Measurements from ENCODE around the gene STAG1.
A peak's percentile ranks its signal among the peaks of the same experiment; 100 is the strongest.
"Not testable (repeated sequence)": the region's sequence is repeated elsewhere in the genome, so short reads cannot be mapped to it uniquely, and the experiment has no call there.

STAG1 gene

GRCh38 chr3:136642711-136643110 is 109.5 kb downstream of the STAG1 start:
- no peak for DNase-seq

GRCh38 chr3:136639069-136639468 is 113.1 kb downstream of the STAG1 start:
- DNase-seq, result no peak

DNA sequence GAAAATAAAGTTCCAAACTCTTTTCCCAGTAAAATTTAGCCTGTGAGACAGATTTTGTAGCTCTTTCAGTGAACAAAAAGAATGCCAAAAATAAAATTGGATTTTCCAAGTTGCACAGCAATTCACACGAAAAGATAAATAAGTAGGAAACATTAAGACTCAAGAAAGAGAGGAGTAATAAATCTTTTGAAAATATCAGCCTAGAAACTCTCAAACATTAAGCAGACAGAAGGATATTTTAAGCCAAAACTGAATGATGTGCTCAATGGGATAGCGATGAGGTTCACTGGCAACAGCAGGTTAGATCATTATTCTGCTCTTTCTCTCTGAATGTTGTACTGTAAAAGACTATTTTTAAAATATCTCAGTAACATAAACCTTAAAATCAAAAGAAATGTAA is 115.0 kb downstream of the STAG1 start:
- DNase-seq, result no peak

GRCh38 chr3:136634821-136635220 is 117.4 kb downstream of the STAG1 start:
- DNase-seq, result no peak

GRCh38 chr3:136632625-136633081 is 119.5 kb downstream of the STAG1 start:
- no peak for DNase-seq

DNA sequence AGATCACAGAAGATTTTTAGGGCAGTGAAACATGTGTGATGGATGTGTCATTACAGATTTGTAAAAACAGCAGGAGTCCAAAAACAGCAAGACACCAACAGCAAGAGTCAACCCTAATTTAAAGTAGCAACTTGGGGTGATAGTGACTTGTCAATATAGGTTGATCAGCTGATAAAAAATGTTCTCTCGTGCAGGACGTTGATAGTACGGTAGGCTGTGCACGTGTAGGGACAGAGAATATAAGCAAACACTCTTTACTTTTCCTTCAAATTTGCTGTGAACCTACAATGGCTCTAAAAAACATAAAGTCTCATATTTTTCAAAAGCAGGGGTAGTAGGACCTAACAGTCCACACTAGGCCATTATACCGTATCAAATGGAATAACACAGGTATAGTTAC is 120.8 kb downstream of the STAG1 start:
- DNase-seq, result no peak

DNA sequence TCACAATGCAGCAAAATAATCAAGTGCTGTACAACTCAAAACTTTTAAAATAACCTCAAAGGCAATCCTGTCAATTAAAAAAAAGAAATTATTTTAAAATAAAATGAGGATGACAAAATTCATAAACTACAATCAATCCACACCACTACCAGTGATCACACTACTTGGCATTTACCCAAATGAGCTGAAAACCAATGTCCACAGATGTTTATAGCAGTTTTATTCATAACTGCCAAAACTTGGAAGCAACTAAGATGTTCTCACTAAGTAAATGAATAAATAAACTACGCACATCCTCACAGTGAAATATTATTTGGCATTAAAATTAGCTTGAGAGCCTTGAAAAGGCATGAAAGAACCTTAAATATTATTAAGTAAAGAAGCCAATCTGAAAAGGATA is 121.3 kb downstream of the STAG1 start:
- DNase-seq, result no peak

- DNase-seq, result no peak
These were observed 125.7 kb downstream of the STAG1 start for GRCh38 chr3:136626493-136626892.

- no peak for DNase-seq
These were observed 127.0 kb downstream of the STAG1 start for GRCh38 chr3:136624894-136625815.

GRCh38 chr3:136624371-136624770 is 127.8 kb downstream of the STAG1 start:
- no peak for DNase-seq

DNA sequence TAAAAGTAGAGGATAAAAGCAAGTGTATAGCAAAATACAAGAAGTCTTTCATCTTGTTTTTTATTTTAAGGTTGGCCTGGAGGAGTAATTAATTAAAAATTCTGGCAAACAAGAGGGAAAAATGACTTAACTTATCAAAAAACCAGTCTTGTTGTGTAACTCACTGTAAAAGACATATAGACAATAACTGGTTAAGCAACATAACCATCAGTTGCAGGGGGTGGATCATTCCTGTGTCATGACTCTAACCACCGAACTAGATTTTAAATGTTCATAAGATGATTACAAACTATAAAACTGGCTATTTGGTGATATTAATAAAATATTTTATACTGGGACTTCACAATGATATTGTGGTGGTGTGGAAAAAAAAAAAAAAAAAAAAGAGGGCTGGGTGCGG is 130.6 kb downstream of the STAG1 start:
- DNase-seq, result peak; percentile 49

DNA sequence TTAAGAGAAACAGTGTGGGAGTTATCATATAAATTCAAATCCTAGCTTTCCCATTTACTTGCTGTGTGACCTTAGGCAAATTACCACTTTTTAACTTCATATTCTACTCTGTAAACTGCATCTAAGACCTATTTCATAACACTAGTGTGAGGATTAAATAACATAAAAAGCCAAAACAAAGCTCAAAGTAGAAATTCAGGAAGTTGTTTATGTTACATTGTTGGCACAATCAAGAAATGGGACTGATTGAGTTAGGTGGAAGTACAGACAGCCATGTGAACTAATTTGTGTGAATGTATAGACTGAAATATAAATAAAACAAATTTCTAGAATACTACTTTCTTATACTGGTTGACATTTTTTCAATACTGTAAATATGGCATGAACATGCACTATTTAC is 131.7 kb downstream of the STAG1 start:
- no peak for DNase-seq

- DNase-seq, result not testable (repeated sequence)
These were observed 134.1 kb downstream of the STAG1 start for GRCh38 chr3:136617969-136618525.

DNA sequence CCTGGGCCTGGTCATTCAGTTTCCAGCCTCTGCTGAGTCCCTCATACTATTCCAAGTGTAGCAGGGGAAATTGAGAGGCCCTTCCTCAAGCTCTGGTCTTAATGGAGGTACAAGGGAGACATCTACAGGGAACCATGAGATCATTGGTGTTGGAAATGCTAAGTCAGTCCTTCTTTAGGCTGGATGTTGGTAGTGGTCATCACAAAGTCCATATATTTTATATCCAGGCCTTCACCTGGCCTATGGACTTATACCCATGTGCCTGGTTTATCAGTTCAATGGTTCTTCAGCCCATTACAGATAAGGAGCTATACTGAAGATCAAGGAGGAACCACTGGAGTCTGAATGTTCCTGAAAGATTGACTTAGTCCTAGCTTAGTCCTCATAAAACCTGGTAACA is 135.0 kb downstream of the STAG1 start:
- no peak for DNase-seq

DNA sequence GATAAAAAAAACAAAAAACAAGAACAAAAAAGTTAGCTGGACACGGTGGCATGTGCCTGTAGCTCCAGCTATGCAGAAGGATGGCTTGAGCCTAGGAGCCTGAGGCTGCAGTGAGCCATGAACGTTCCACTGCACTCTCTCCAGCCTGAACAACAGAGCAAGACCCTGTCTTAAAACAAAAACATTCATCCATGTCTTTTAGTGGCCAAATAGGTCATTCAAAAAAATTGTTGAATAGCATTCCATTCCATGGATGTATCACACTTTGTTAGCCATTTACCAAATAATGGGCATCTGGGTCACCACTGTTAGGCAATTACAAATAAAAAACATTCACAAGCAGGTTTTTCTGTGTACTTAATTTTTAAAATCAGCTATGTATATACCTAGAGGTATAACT is 139.7 kb downstream of the STAG1 start:
- no peak for DNase-seq

DNA sequence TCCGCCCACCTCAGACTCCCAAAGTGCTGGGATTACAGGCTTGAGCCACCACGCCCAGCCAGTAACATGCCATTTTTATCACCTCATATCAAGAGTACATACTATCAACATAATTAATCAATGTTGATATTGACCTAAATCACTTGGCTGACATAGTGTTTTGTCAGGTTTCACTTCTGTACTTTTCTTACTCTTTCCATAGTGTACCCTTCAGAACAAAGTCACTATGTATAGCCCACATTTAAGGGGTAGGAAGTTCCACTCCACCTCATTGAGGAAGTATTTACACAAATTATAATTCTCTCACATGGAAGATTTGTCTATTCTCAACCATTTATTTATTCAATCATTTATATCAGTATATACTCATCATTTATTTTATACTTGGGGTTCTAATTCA is 145.2 kb downstream of the STAG1 start:
- DNase-seq, result no peak

GRCh38 chr3:136606216-136606615 is 146.0 kb downstream of the STAG1 start:
- not testable (repeated sequence) for DNase-seq

DNA sequence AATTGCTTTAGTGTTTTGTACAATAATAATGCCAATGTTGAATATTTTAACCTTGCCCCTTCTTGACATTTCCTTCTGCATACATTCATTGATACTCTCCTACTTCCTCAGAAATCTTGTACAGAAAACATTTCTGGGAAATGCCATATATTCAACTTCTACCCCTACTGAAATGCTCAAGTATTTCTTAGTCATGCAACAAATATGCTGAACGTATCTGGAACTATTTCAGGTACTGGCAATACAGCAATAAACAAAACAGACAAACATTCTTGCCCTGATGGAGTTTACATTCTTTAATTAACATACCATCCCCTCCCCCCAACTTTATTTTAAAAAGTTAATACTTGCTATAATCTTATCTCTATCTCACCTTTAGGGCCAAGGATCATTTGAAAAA is 147.2 kb downstream of the STAG1 start:
- DNase-seq, result peak; percentile 55

GRCh38 chr3:136602818-136603217 is 149.4 kb downstream of the STAG1 start:
- no peak for DNase-seq

DNA sequence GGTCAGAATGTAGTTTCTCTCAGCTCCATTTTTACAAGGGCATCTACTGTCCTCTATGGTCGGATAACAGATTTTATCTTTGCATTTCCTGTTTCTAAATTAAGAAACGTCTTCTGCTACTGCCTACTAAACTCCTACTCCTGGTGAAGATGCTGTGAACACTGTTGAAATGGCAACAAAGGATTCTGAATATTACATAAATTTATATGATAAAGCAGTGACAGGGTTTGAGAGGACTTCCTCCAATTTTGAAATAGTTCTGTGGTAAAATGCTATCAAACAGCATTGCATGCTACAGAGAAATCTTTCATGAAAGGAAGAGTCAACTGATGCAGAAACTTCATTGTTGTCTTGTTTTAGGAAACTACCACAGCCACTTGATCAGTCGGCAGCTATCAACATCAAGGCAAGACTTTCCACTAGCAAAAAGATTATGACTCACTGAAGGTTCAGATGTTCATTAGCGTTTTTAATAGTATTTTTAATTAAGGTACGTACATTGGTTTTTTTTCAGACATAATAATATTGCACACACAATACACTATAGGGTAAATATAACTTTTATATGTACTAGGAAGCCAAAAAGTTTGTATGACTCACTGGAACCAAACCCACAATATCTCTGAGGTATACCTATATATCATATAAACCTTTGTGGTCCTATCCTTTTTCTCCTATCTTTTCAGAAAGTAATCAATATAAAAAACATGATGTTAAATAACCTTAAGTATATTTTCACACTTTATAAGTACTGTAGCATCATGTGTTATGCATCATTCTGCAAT is 156.1 kb downstream of the STAG1 start:
- DNase-seq, result no peak

DNA sequence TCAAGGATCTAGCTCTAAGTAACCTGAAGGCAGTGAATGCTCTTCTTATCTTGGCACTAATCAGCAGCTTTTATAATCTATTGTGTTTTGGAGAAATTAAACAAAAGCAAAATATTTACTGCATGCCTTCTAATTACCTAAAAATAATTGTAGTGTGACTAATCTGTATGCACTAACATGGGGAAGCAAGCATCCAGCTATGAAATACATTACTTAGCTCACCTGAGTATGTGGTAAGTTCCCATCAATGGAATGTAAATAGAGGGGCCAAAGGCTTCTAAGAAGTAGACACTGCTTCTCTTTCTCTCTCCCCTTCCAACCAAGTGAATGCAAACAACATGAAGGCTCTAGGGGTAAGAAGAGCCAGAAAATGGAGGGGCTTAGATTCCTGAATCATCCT is 165.6 kb downstream of the STAG1 start:
- no peak for DNase-seq

- DNase-seq, result no peak
These were observed 167.4 kb downstream of the STAG1 start for GRCh38 chr3:136584728-136585127.

- DNase-seq, result no peak
These were observed 168.4 kb downstream of the STAG1 start for GRCh38 chr3:136583823-136584222.

GRCh38 chr3:136577791-136578190 is 174.4 kb downstream of the STAG1 start:
- no peak for DNase-seq
